HG03108 (cell line): ENCODE data around the gene FGD6.
"Not testable (repeated sequence)": the region's sequence is repeated elsewhere in the genome, so short reads cannot be mapped to it uniquely, and the experiment has no call there.

Experiments used
- ATAC-seq: cut with Tn5 transposase; IDR thresholded peaks from one replicate; pipeline ENCODE4 v1.9.1; 2021; ENCODE audit warnings: moderate library complexity; ENCODE audit not compliant: unreplicated experiment

The FGD6 gene

DNA sequence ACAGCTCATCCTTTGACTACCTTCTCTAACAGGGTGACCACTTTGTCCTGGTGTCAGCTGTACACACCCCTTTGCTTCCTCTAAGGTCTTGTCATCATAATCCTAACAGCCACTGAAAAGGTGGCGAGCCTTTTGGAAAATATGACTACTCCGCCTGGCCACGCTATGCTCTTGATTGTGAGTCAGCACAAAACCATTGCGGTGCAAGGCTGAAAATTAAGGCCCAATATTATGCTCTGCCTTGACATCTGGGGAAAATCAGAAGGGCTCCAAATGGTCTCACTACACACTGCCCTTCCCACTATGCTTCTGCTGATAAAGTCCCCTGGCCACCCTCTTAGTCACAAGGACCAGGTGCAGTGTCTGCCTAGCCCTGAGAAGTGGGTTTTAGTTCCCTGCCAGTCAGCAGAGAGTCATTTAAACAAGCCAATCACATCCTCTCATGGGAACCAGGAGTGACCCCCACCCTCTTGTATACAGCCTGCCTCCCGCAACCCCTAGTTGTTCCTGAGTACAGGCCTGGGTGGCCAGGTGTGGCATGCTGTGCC, 34.3 kb downstream of the FGD6 start:
- no peak for ATAC-seq

DNA sequence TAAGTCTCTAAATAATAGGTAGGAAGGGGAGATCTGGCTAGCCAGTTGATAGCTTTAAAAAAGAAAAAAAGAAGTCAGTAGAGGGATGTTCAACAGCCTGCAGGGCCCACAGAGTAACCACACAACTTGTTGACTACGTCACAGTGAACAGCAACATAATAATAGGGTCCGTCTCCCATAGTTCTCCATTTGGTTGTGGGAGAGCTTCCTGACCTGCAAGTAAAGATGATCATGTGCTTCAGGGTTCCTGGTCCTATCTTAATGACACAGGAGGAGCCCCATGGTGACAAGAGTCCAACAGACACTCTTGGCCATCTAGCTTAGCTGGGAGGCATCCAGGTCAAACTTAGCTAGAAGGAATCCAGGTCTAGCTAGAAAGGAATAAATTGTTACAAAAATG, 36.2 kb downstream of the FGD6 start:
- no peak for ATAC-seq

DNA sequence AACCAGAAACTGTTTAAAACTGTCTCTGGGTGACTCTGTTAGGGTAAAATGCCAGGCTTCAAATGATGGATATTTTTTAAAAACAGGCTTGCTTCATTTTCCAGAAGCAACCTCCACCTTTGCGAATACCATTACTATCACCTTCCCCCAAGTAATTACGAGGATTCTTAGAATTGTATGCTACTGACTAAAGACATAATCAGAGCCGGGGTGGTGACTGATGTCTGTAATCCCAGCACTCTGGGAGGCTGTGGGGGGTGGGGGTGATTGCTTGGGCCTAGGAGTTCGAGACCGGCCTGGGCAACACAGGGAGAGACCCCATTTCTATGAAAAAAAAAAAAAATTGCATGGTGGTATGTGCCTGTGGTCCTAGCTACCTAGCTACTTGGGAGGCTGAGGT, 38.3 kb downstream of the FGD6 start:
- ATAC-seq: no peak

DNA sequence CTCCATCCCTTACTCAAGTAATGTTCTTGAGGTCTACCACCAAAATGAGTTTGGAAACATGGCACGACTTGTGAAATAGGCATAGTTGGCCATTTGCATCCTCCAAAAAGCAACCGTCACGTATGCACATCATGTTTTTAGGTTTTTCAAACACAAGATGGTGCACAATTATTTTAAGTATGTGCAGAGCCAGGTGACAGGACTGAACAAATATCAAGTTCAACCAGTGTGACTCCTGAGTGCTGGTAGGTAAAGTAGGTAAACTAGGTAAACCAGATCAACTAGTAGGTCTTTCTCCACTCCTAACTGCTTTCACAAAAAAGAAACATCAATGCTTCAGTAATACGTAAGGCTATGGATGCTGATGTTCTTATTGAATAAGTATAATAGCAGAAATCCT, 39.1 kb downstream of the FGD6 start:
- no peak for ATAC-seq

DNA sequence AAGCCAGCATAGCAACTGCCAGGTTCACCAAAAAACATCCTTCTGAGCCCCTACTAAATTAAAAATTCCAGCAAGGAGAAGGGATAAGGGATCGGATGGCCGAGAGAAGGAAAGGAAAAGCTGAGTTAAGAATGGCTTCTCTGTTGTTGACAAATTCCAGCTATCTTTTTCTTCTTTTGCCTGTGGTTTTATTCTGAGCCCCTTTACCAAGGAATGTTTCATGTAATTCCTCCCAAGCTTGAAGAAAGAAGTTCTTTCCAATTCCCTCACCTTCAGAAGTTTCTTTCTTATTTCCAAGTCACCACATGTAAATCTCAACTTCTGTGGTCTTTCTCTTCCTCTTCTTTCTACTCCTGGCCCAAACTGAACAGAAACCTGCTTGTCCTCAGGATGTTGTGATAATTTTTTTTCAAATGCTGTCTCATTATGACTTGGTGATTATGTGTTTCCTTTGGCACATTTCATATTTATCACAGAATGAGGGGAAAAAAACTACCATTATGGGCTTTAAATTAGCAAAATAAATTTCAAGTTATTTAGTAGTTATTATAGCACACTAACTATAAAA, 40.0 kb downstream of the FGD6 start:
- ATAC-seq: no peak

DNA sequence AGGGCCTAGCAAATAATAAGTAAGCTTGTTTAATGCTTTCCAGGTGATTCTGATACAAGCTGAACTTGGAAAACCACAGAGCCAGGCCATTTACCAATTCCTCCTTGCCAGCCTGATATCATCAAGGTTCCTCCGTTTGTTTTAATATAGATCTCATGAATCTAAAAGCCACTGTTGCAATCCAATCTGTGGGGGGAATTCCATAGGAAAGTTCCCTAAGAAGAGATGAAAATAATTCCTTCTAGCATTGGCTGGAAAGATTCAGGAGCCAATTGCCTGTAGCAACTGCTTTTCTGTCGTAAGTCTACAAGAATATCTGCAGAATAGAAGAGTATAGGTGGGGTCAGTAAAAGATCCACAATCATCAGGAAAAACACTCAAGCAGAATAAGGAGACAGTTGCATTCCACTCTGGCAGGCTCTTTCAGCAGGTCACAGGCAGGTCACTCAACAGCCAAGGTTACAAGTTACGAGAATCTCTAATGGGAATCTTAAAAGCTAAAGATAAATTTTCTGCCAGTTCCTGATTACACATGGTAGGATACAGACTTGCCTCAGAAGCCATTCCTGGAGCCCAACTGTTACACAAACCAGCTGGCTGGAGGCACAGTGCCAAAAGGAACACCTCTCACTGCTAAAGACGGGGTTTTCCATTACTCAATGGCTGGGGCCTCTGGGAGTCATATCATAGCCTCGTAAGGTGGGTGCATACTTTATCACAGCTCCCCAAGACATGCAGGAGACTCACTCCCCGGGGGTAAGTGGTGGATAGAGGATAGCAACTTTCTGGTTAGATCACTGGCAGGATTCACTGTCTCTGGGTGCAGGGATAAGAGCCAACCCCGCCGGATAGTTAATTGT, 43.6 kb downstream of the FGD6 start:
- ATAC-seq: no peak

DNA sequence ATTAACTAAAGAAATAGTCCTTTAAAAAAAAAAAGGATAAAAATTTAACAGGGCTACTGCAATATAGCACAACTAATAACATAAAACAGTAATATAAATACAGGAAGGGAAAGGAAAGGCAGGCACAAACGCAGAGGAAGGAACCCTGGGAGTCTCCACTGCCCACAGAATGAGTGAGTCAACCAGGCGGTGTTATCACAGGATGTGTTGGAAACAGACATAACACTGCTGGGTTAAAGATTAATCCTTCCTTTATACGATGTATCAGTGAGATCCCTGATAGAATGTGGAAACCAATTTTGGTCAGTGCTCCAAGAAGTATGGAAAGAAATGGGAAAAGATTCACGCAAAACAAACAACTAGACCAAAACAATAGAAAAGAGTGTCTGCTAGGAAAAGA, 47.9 kb downstream of the FGD6 start:
- ATAC-seq: no peak

DNA sequence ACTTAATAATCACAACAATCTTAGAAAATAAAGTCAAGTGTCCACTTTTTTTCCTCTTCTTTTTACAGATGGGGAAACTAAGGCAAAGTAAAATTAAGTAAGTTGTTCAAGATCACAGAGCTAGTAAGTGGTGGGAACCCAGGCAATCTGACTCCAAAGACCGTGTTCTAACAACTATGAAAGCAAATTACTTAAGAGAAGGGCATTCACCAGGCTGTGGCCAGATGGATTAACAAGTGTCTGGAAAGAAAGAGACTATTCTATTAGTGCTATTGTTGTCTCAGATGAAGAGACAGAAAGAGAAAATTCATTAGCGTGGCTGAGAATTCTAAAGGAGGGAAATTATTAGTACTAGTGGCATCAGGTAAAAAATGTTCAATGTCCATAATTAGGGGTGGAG, 48.5 kb downstream of the FGD6 start:
- ATAC-seq: no peak

DNA sequence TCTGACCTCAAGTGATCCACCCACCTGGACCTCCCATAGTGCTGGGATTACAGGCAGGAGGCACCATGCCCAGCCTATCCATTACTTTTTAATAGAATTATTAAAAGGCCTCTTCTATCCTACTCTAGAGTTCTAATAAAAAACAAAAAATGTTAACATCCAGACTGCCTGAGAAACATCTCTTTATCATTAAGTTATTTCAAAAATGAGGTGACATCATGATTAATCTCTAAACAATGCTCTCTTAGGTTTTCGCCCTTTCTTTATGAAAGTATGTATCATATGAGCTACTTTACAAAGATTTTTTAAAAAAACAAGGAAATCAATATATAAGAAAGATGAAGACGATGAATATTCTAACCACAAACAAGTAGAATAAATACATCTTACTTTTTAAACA, 52.6 kb downstream of the FGD6 start:
- ATAC-seq: no peak

DNA sequence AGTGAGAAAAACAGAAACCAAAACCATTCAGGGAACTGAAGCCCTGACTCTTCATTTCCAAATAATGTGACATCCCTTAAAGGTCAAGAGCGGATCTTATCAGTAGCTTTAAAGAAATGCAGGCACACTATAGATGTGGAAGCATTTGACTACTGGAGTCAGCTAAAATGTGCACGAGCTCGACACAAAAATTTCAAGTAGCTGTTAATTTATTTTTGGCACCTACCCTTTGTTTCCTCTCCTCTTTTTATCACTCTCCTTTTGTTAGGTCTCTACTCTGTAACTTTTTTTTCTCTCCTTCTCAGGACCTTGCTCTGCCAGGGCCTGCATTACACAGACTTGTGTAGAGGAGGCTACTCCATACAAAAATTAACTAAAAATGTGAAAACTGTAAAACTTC, 58.3 kb downstream of the FGD6 start:
- no peak for ATAC-seq

DNA sequence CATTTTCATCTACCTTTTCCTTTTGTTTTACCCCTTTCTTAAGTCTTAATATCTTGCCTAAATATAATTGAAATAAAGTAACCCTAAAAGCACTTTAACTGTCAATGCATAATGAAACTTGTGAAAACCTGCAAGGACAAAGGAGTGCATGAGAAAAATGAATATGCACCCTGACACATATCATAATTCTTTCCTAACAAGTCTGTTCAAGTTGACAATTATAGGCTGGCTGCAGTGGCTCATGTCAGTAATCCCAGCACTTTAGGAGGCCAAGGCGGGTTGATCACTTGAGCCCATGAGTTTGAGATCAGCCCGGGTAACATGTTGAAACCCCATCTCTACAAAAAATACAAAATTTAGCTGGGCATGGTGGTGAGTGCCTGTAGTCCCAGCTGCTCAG, 65.4 kb downstream of the FGD6 start:
- ATAC-seq: no peak

DNA sequence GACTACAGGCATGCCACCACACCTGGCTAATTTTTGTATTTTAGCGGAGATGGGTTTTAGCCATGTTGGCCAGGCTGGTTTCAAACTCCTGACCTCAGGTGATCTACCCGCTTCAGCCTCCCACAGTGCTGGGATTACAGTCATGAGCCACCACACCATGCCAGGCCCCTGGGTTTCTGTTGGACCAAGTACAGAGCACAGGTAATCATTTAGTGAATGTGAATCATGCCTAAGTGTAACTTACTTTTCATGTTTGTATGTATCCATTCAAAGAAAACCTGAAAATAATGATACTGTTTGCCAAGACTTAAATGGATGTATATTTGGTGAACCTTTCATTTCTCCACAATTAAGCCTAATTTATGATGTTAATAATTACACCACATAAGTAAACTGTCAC, 65.9 kb downstream of the FGD6 start:
- ATAC-seq: no peak

DNA sequence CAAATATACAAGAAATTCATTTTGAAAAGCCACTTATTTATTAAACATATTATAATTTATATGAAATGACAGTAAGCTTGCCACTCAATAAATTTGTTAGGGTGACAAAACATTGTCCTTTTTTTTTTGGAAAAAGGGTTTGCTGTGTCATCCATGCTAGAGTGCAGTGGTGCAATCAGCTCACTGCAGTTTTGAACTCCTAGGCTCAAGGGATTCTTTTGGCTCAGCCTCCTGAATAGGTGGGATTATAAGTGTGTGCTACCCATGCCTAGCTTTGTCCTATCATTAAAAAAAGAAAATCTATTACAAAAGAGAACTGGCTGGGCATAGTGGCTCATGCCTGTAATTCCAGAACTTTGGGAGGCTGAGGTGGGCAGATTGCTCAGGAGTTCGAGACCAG, 66.8 kb downstream of the FGD6 start:
- no peak for ATAC-seq

DNA sequence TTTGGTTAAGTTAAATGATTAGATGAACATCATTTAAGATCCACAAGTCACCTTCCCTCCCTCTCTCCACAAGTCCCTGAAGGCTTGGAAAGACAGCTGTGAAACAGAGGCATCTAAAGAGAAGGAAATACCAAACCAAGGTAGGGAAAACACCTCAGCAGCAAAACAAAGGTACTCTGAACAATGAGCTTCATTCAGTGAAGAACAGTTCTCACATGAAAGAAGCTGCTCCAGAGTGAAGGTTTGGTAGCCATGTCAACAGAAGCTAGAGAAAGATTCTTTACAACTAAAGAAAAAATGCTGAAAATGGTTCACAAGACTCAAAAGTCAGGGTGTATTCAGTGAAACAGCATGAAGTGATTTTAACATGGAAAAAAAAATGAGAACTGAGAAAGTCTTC, 69.4 kb downstream of the FGD6 start:
- ATAC-seq: no peak

DNA sequence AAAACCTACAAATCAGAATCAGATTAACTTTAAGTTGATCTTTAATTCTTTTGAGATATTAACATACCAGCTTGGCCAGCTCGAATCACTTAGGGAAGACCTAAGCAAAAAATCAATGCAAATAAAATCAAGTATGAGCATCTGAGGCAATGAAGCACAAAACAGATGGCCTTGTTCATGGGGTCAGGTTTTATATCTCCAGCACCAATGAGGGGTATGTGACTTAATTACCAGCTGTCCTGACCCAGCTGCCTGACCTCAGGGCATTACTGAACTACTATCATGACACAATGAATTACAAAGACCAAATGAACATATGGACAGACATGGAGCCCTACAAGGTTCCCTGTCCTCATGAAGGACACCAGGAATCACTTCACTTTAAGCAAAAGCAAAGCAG, 70.5 kb downstream of the FGD6 start:
- ATAC-seq: no peak

DNA sequence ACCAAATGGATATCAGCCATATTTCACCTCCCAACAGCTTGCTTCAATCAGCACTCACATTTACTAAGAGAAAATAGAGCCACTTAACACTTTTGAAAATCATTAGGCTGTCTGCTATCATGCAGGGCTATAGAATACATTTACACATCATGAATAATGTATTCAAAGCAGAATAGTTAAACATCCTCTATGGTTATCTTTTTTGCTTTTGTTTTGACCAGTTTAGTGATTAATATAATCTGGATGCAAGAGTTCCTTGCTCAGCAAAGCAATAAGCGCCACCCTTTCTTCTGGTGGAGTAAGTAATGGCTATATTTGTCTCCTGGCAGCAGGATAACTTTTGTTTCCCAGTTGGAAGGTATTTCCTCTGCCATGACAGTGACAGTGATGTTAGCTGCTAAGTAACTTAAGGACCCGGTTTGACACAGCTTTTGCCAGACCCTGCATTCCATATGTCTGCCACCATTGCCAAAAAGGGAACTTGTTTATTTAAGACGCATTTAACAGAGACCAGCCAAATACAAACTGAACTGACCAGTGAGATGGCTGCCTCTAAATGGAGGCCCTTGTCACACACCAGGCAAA, 73.6 kb downstream of the FGD6 start:
- no peak for ATAC-seq

DNA sequence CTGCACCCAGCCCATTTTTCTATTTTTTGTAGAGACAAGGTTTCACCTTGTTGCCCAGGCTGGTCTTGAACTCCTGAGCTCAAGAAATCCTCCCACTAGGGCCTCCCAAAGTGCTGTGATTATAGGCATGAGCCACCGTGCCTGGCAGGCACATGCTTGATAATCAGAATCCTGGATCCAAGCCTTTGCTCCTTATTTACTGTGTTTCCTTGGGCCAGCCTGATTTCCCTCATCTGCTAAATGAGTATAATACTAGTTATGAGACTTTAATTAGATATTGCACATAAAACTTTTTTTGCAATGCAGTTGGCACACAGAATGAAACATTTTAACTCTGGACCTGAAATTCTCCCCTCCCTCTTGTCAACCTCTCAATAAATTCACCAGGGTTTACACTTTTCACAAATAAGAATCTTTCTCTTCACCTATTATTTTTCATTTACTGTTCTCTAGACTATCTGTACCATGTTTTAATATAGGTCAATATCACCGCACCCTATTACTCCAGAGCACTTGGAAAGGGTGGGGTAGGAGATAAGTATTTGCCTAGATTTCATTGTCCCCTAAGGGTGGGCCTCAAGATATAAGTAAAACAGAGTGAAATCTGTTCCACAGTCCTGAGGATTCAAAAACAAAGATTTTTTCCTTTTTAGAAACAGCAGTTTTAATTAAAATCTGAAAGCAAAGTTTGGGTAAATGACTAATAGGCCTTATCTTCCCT, 74.7 kb downstream of the FGD6 start:
- no peak for ATAC-seq

DNA sequence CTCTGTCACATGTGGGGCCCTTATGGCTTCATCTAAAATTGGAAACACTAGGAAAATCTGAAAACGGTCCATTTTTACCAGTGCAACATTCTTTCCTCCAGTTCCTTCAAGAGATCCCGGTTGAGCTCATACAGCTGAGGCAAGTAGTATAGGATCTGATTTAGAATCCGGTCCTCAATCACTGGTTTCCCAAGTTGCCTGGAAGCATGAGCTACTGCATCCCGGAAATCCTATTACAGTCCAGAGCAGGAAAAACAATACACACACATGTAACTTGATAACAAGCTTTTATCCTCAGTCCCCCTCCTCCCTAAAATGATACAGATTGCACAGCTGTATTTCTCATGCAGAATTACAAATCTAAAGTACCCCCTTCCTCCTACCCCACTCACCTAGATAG, 76.0 kb downstream of the FGD6 start:
- no peak for ATAC-seq

DNA sequence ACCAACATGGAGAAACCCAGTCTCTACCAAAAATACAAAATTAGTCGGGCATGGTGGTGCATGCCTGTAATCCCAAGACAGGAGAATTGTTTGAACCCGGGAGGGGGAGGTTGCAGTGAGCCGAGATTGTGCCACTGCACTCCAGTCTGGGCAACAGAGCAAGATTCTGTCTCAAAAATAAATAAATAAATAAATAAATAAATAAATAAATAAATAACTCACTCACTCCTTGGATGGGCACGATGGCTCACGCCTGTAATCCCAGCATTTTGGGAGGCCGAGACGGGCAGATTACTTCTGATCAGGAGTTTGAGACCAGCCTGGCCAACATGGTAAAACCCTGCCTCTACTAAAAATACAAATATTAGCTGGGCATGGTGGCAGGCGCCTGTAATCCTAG, 79.2 kb downstream of the FGD6 start:
- not testable (repeated sequence) for ATAC-seq

DNA sequence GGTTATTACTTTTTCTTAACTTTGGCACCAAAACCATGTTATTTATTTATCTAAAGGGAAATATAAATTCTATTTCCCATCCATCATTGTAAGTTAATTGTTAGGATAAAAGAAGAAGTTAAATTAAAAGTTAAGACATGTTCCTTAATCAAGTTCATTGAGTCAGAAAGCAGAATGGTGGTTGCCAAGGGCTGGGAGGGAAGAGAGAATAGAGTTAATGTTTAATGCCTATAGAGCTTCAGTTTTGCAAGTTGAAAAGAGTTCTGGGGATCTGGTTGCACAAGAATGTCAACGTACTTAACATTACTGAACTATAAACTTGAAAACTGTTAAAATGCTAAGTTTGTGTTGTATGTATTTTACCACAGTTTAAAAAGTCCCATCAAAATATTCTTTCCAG, 80.7 kb downstream of the FGD6 start:
- no peak for ATAC-seq

DNA sequence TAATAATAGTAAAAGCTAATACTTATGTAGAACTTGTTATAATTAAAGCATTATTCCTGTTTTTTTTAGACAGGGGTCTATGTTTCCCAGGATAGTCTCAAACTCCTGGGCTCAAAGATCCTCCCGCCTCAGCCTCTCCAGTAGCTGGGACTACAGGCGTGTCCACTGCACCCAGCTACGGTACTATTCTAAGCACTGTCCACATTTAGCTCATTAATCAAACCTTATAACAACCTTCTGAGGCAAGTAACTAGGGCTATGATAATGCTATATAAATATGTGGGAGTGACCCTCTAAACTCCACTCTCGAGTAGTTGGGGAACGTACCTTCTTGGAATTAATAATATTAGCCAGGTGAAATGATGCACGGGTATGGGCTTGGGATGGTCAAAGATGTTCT, 83.2 kb downstream of the FGD6 start:
- ATAC-seq: no peak
